NCI-H187 (cell line): ENCODE data around the gene NEURL1B.
"Not testable (repeated sequence)": the region's sequence is repeated elsewhere in the genome, so short reads cannot be mapped to it uniquely, and the experiment has no call there.

Experiments
- DNase-seq, 2 experiments: peaks; one replicate each; lab custom pipeline; 2025; lab: John Stamatoyannopoulos, UW

NEURL1B gene

GRCh38 chr5:172695232-172696054 lies 54.4 kb downstream of the NEURL1B start:
- DNase-seq = no peak

- DNase-seq = no peak
These were observed 55.2 kb downstream of the NEURL1B start for GRCh38 chr5:172696171-172696849.

DNA sequence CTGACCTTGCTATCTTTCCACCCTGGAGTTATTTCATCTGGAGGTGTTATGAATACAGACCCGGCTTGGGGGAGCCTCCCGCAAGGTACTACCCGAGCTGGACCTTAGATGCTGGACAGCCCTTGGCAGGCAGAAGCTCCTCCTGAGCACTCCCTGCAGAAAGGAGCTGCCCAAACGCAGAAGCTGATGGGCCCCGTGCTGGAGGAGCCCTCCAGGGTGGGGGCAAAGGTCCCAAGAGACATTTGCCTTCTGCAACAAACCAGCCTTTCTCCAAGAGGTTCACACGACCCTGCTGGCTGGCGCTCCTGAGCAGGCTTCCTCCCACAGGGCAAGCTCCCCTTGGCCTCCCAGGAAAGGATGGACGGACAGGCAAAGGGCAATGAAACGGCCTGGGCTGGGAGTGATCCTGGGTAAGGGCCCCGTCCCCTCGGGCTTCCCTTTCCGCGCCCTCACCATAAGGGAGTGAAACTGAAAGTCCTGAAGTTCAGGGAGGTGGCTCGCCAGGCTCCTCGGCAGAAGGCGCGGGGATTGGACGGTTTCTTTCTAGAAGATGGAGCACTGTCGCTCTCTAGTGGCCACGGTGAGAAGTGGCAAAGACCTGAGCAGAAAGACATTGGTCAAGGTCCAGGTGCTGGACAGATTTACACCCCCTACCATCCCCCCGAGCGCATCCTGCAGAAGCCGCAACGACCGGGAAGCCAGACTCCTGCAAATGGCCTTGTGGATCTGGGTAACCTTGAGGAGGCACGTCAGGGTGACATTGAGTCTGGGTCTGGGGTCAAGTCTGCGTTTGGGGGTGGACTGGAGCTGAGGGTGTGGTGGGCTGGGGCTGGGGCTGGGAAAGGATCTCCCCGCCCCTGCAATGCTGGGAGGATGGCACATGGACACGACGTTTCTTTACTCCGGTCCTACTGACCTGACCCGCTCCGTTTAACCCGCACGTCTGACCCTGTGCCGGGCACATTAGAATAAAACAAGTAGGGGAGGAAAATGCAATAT lies 56.4 kb downstream of the NEURL1B start:
- peak; percentile 47 to 59 for DNase-seq

DNA sequence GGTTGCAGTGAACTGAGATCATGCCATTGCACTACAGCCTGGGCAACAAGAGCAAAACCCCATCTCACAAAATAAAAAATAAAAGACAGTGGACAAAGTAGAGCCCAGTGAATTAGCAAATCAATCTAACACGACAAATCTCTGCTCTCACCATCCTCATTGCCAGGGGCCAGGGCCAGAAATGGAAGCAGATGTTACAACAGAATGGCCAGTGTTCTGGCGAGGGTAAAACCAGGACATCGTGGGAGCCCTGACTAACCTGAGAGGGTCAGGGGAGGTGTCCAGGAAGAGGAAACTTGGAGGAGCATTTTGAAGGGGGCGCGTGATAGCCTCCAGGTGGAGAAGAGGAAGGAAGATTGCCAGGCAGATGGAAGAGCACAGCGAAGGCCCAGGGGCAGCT lies 58.4 kb downstream of the NEURL1B start:
- no peak for DNase-seq

DNA sequence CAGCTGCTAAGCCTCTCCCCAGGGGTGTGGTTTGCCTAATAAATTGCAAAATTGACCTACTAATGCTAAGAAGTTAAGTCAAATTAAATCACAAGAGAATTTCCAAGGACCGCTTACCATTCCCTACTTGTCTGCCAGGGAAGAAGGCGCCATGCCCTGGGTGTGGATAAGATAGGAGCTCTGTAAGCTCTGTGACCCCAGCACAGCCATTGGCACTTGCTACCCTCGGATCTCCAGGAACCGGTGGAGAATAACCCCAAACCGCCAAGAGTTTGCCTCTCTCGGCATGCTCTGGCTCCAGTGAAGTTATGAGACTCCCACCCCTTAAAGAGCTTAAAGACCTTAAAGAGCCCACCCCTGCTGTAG lies 58.9 kb downstream of the NEURL1B start:
- no peak for DNase-seq

DNA sequence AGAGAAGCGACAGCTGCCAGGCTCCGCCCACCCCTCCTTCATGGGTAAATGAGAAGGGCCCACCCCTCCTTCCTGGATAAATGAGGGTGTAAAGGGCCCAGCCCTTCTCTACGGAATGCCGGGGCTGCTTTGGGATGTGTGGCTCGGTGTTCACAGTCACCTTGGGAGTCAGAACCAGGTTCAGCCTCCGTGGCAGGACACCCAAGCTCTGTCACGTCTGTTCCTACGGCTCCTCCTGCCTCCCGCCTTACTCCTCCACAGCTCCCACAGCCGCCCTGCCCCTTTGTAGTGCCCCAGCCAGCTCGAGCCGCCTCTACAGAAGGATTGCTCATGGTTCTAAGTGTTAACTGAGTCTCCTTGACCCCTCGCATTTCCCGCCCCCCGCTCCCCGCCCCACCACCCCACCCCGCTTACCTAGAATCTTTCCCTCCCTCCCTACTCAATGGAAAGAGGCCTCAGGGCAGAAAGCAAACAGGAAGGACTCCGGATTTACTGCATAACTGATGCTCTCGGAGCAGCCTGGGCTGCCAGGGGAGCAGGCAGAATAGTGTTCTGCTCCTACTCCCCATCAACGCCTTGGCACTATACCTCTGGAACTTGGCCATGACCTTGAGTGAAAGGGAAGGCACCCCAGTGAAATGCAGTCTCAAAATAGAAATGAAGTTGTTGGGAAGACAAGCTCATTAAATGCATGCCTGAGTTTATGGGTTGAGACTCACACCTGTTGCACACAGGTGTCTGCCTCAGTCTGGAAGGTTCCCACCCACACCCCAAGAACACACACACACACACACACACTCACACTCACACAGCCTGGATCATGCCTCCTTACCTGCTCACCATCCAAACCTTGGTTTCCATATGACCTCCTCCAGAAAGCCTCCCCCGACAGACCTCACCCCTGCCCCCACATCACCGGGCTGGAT lies 59.6 kb downstream of the NEURL1B start:
- DNase-seq = no peak

DNA sequence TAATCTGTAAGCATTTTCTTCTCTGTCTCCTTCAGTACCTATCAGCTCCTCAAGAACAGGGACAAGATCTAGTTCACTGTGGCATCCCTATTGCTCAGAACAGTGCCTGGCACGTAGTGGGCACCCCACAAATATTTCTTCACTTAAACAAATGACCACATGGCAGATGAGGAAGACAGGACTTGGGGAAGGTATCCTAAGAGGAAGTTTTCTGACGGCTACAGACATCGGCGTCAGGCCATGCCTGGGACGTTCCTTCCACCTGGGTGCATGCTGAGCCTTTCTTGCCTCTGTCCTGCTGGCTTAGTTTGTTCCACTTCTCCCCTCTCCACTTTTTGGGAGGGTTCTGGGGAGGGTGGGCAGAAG lies 60.2 kb downstream of the NEURL1B start:
- DNase-seq = no peak

DNA sequence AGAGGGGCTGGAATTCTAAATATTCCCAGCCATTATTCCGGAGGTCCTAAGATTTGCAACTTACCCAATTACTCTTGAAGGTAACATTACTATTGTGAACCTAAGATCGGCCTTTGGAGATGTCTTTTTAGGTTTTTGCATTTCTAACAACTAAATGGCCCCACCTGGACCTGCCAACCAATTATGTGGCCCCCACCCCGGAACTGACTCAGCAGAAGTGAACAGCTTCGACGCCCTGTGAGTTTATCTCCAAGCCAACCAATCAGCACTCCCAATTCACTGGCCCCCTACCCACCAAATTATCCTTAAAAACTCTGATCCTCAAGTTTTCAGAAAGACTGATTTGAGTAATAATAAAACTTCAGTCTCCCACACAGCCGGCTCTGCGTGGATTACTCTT lies 62.9 kb downstream of the NEURL1B start:
- DNase-seq = no peak

GRCh38 chr5:172705576-172706084 lies 64.6 kb downstream of the NEURL1B start:
- no peak for DNase-seq

GRCh38 chr5:172706796-172707195 lies 65.7 kb downstream of the NEURL1B start:
- no peak for DNase-seq

- no peak for DNase-seq
These were observed 66.5 kb downstream of the NEURL1B start for GRCh38 chr5:172707285-172708182.

GRCh38 chr5:172708183-172708505 lies 67.1 kb downstream of the NEURL1B start:
- no peak for DNase-seq

GRCh38 chr5:172710676-172711075 lies 69.6 kb downstream of the NEURL1B start:
- DNase-seq = no peak

GRCh38 chr5:172711321-172711861 lies 70.3 kb downstream of the NEURL1B start:
- DNase-seq = not testable (repeated sequence)

DNA sequence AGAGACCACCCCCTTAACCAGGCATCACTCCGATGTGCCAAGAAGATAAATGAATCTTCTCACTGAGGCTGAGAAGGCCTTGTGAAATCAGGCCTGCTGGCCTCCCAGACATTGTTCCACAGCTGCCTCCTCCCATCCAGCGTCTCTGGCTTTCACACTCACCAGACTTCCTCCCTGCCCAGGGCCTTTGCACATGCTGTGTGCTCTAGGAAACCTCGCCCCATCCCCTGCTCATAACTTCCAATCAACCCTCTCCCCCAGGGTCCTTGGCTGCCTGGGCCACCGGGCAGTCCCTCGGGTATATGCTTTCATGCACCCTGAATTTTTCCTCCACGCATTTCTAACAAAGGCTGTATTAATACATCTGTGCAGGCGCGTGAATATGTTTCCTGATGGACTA lies 71.5 kb downstream of the NEURL1B start:
- no peak for DNase-seq

DNA sequence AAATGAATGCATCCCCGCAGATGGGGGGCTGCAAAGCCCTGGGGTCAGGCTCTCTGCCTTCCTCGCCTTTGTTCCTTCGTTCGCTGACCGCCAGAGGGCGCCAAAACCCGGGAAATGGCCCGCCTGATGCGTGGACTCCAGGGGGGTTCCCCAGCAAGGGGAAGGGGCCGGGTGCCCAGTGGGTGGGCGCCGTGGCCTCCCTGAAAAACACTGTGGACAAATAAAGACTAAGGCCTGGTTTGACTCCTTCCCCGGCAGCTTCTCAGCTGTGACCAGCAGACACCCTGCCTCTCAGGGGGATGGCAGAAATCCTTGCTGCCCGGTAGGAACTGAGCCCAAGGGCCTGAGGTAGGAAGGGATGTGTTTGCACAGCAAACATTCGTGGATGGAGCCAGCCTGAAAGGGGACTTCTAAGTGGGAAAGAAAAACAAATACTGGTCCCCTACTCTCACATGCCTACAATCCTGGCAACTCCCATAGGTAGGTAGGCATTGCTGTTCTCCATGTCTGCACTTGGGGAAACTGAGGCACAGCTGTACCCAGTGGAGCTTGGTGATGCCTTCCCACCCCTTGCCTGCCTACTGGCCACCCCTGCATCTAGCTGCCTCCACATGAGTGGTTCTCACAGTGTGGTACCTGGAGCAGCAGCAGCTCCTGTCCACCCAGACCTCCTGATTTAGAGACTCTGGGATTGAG lies 72.2 kb downstream of the NEURL1B start:
- no peak for DNase-seq

GRCh38 chr5:172713809-172714490 lies 72.9 kb downstream of the NEURL1B start:
- DNase-seq = no peak
